Mononuclear cell (primary cell): ENCODE measurements around the gene MIER1. TPM values are rescaled to one million over a fixed set of nuclear protein-coding genes. Genes with fewer than 3 reads are reported as not detected.
"Not testable (repeated sequence)": the region's sequence is repeated elsewhere in the genome, so short reads cannot be mapped to it uniquely, and the experiment has no call there.

Source experiments
- H3K27me3 ChIP-seq: 2 replicates; pipeline ENCODE4 v1.6.0; 2011; ENCODE audit warnings: low read length, control low read depth; ENCODE audit not compliant: insufficient read depth
- H3K4me1 ChIP-seq: 2 replicates; pipeline ENCODE4 v1.5.1; 2011; ENCODE audit warnings: mild to moderate bottlenecking, low read length, control low read depth; ENCODE audit not compliant: insufficient read depth
- H3K4me3 ChIP-seq: 2 replicates; pipeline ENCODE4 v1.5.1; 2011; ENCODE audit warnings: mild to moderate bottlenecking, low read length, moderate library complexity
- H3K9me3 ChIP-seq: 2 replicates; pipeline ENCODE4 v1.5.1; 2011; ENCODE audit warnings: low read depth, mild to moderate bottlenecking, control low read depth, low read length
- total RNA-seq: library from RNA; depleted of rRNA; stranded (reverse); fragments of >200 nt; gene quantifications from one replicate; pipeline ENCODE4 v1.2.3, GENCODE V29; 2012

The MIER1 gene
- 120 TPM for total RNA-seq

DNA sequence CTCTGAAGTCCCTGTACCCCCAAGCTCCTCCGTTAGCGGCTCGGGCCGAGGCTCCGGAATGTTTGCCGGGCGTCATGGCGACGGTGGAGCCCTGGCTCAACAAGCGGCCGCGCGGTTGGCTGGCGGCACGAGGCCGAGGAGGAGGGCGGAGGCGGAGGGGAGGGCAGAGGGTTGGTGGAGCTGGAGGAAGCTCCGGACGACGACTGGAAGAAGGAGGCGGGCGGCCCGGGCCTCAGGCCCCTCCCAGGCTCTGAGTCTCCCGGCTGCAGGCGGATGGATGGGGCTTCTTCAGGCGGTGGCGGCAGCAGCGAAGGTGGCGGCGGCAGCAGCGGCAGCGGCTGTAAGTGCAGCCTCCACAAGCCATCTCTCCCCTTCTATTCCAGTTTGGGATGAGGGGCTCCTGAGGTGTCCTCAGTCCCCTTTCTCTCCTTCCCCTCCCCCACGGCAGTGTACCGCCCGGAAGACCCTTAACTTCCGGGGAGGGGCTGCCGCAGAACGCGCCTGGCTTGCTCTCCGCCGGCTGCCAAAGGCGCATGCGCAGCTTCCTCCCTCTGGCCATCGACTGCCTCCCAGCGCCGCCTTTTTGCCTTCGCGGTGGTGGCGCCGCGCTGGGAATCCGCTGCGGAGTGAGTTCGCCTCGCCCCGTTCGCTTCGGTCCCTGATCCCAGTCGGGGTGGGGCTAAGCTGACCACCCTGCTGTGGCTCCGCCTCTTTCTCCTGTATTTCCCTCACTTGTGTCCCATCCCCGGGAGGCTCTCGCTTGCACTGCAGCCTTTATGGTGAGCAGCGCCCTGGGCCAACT lies at the start of gene MIER1, which contains the start of gene DNAI4:
Gene MIER1, plus strand, starts transcription at position 235 of the 802 bp plus-strand sequence. Its CDS starts 39 bp downstream, at position 274.
Gene DNAI4, minus strand, starts transcription at position 101 of the 802 bp plus-strand sequence. Its CDS starts 25 bp downstream, at position 76.
- Histone ChIP-seq H3K4me3 (peak within 1 kb of the TSS; percentile 86), H3K4me1 (peaks cover 26% of the 10 kb centered on the region), H3K9me3 (no peaks in the 10 kb centered on the region), H3K27me3 (no peaks in the 10 kb centered on the region)

GRCh38 chr1:66876664-66877063 lies 48.1 kb upstream of the MIER1 start:
- peaks cover 7% of the 10 kb centered on the region for H3K9me3 ChIP-seq
- H3K4me3 ChIP-seq: no peak overlapping the region
- no peaks in the 10 kb centered on the region for H3K27me3 ChIP-seq
- H3K4me1 ChIP-seq: no peaks in the 10 kb centered on the region

GRCh38 chr1:66889030-66889429 lies 35.8 kb upstream of the MIER1 start:
- Histone ChIP-seq H3K27me3 (no peaks in the 10 kb centered on the region), H3K4me1 (no peaks in the 10 kb centered on the region), H3K9me3 (no peaks in the 10 kb centered on the region), H3K4me3 (no peak overlapping the region)

- H3K27me3 ChIP-seq: no peaks in the 10 kb centered on the region
- no peaks in the 10 kb centered on the region for H3K9me3 ChIP-seq
- H3K4me3 ChIP-seq: no peak overlapping the region
- no peaks in the 10 kb centered on the region for H3K4me1 ChIP-seq
Observed at GRCh38 chr1:66890621-66891020, 34.2 kb upstream of the MIER1 start.

GRCh38 chr1:66893712-66894111 lies 31.1 kb upstream of the MIER1 start:
- no peak overlapping the region for H3K4me3 ChIP-seq

GRCh38 chr1:66915203-66915602 lies 9.6 kb upstream of the MIER1 start:
- H3K4me3 ChIP-seq, H3K27me3 ChIP-seq, H3K9me3 ChIP-seq, H3K4me1 ChIP-seq: not testable (repeated sequence)

More at GRCh38 chr1:66893712-66894111, 31.1 kb upstream of the MIER1 start:
- no peaks in the 10 kb centered on the region for H3K4me1 ChIP-seq
- no peaks in the 10 kb centered on the region for H3K9me3 ChIP-seq
- no peaks in the 10 kb centered on the region for H3K27me3 ChIP-seq

- Histone ChIP-seq H3K4me1 (no peaks in the 10 kb centered on the region), H3K9me3 (peaks cover 7% of the 10 kb centered on the region), H3K4me3 (no peak overlapping the region), H3K27me3 (no peaks in the 10 kb centered on the region)
Observed at GRCh38 chr1:66916320-66916719, 8.5 kb upstream of the MIER1 start.

GRCh38 chr1:66917476-66917875 lies 7.3 kb upstream of the MIER1 start:
- H3K4me3 ChIP-seq: no peak overlapping the region
- H3K27me3 ChIP-seq: no peaks in the 10 kb centered on the region
- peaks cover 7% of the 10 kb centered on the region for H3K9me3 ChIP-seq
- no peaks in the 10 kb centered on the region for H3K4me1 ChIP-seq

DNA sequence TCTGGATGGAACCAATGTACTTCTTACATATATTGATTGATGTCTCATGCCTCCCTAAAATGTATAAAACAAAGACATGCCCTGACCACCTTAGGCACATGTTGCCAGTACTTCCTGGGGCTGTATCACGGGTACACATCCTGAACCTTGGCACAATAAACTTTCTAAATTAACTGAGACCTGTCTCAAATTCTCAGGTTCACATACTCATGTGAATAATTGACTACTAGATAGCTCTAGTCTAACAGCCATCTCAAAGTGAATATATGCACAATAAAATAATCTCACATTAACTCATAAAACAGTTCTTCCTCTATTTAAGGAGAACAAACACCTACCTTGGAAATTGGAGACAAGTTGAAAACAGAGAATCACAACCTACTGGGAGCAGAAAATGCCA lies 5.7 kb upstream of the MIER1 start:
- Histone ChIP-seq H3K9me3 (peaks cover 7% of the 10 kb centered on the region), H3K27me3 (no peaks in the 10 kb centered on the region), H3K4me1 (peaks cover 8% of the 10 kb centered on the region), H3K4me3 (no peak overlapping the region)

- peaks cover 11% of the 10 kb centered on the region for H3K4me1 ChIP-seq
- no peak overlapping the region for H3K4me3 ChIP-seq
Observed at GRCh38 chr1:66919828-66920227, 5.0 kb upstream of the MIER1 start.

GRCh38 chr1:66920543-66920942 lies 4.2 kb upstream of the MIER1 start:
- Histone ChIP-seq H3K4me3 (no peak overlapping the region), H3K27me3 (no peaks in the 10 kb centered on the region), H3K4me1 (peaks cover 13% of the 10 kb centered on the region), H3K9me3 (peaks cover 7% of the 10 kb centered on the region)

More at GRCh38 chr1:66919828-66920227, 5.0 kb upstream of the MIER1 start:
- peaks cover 7% of the 10 kb centered on the region for H3K9me3 ChIP-seq
- no peaks in the 10 kb centered on the region for H3K27me3 ChIP-seq

DNA sequence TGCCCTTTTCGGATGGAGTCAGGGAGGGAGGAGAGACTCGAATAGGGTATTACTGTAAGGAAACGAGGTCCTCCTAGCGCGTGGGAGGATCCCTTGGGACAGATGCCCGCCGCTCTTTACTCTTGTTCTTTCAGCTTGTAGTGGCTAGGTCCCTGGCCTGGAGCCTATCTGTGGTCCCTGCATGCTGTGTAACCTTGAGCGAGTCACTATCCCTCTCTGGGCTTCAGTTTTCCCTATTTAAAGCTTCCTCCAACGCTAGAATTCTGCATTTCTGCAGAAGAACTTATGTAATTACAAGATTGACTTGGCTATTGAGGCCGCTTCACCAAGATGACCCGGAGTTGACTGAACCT lies 744 bp downstream of the MIER1 start:
- Histone ChIP-seq H3K4me3 (peak overlapping the region; percentile 86), H3K27me3 (no peaks in the 10 kb centered on the region)

DNA sequence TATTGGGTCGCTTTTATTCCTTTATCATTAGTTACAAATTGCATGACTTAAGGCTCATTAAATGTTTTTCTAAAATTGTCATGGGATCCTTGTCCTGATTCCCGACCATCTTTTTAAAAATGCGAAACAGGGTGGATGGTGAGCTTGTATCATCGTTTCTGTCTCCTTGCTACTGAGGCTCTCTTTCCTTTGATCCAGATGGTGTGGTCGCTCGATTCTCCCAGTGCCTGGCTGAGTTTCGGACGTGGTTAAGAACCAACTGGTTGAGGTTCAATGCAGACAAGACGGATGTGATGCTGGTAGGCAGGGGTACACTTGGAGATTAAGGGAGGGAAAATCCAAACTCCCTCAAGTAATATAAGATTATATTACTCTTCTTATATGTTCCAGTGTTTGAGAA lies 1.2 kb downstream of the MIER1 start:
- Histone ChIP-seq H3K4me3 (peak overlapping the region; percentile 86), H3K4me1 (peaks cover 26% of the 10 kb centered on the region)

More for the DNA sequence above, 744 bp downstream of the MIER1 start:
- Histone ChIP-seq H3K4me1 (peaks cover 26% of the 10 kb centered on the region), H3K9me3 (no peaks in the 10 kb centered on the region)

DNA sequence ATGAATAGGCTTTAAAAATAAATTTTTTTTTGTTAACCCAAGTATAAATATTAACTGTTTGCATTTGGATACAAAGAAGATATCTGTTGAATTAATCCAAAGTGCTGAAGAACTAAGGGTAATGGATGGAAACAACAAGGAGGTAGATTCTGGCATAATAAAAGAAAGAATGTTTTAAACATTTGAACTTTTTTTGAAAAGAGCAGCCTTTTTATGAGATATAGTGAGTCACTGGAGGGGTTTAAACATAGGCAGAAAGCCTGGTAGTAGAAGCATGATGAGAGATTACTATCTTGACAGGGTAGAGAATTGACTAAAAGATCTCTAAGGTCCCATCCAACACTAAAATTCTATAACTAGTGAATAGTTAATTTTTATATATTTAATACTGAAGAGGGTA lies 2.7 kb downstream of the MIER1 start:
- Histone ChIP-seq H3K27me3 (no peaks in the 10 kb centered on the region), H3K4me3 (no peak overlapping the region), H3K9me3 (no peaks in the 10 kb centered on the region), H3K4me1 (peaks cover 34% of the 10 kb centered on the region)

More for the DNA sequence above, 1.2 kb downstream of the MIER1 start:
- no peaks in the 10 kb centered on the region for H3K9me3 ChIP-seq
- H3K27me3 ChIP-seq: no peaks in the 10 kb centered on the region

DNA sequence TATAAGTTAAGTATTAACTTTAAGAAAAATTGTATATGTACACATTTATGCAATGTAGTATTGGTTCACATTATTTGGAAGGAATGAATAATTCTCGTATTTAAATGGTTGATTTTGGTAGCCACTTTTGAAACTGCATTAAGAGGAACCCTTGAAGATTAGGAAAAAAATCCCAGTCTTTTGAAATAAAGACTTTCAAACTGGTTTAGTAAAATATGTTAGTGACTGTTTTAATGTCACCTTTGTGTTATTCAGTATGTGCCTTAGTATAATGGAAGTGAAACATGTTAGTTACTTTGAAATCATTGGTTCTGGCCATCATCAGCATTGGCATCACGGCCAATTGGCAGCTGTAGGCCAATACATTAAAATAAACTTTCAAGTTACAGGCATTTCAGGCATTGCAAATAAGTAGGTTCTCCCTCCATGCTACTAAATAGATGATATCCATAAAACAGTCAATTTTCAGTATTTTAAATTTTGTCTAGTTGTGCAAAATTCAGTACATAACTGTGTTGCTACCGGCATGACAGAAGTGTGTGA lies 4.4 kb downstream of the MIER1 start:
- peaks cover 32% of the 10 kb centered on the region for H3K4me1 ChIP-seq

GRCh38 chr1:66929691-66929998 lies 4.9 kb downstream of the MIER1 start:
- H3K4me1 ChIP-seq: peaks cover 35% of the 10 kb centered on the region
- H3K9me3 ChIP-seq: no peaks in the 10 kb centered on the region
- H3K27me3 ChIP-seq: no peaks in the 10 kb centered on the region
- peak overlapping the region; percentile 92 for H3K4me3 ChIP-seq

More for the DNA sequence above, 4.4 kb downstream of the MIER1 start:
- H3K4me3 ChIP-seq: peak overlapping the region; percentile 92
- no peaks in the 10 kb centered on the region for H3K9me3 ChIP-seq
- no peaks in the 10 kb centered on the region for H3K27me3 ChIP-seq
